NCI-H2107 treated with DMSO at 0.1 percent for 48 hours (cell line): Measurements from ENCODE around the gene TUBA4B.
A peak's percentile ranks its signal among the peaks of the same experiment; 100 is the strongest.
"Not testable (repeated sequence)": the region's sequence is repeated elsewhere in the genome, so short reads cannot be mapped to it uniquely, and the experiment has no call there.

Source experiments
- DNase-seq: peaks from one replicate; lab custom pipeline; 2025; ENCODE audit not compliant: unreplicated experiment; lab: John Stamatoyannopoulos, UW

The TUBA4B gene

GRCh38 chr2:219290381-219291171, 37.5 kb downstream of the TUBA4B start:
- DNase-seq = no peak

- no peak for DNase-seq
These were observed 38.4 kb downstream of the TUBA4B start for GRCh38 chr2:219291394-219291793.

GRCh38 chr2:219291910-219292490, 39.0 kb downstream of the TUBA4B start:
- DNase-seq = no peak

GRCh38 chr2:219292616-219293015, 39.6 kb downstream of the TUBA4B start:
- DNase-seq = no peak

GRCh38 chr2:219293736-219294231, 40.7 kb downstream of the TUBA4B start:
- no peak for DNase-seq

GRCh38 chr2:219294356-219295351, 41.6 kb downstream of the TUBA4B start:
- DNase-seq = peak; percentile 52

- no peak for DNase-seq
These were observed 43.1 kb downstream of the TUBA4B start for GRCh38 chr2:219296142-219296541.

GRCh38 chr2:219296631-219297391, 43.8 kb downstream of the TUBA4B start:
- no peak for DNase-seq

- DNase-seq = no peak
These were observed 44.9 kb downstream of the TUBA4B start for GRCh38 chr2:219297766-219298456.

GRCh38 chr2:219298759-219299371, 45.8 kb downstream of the TUBA4B start:
- peak; percentile 62 for DNase-seq

- DNase-seq = no peak
These were observed 46.3 kb downstream of the TUBA4B start for GRCh38 chr2:219299372-219299760.

- DNase-seq = no peak
These were observed 47.0 kb downstream of the TUBA4B start for GRCh38 chr2:219300022-219300421.

- no peak for DNase-seq
These were observed 49.4 kb downstream of the TUBA4B start for GRCh38 chr2:219302412-219302968.

GRCh38 chr2:219304223-219304622, 51.2 kb downstream of the TUBA4B start:
- no peak for DNase-seq

GRCh38 chr2:219306047-219306446, 53.0 kb downstream of the TUBA4B start:
- DNase-seq = no peak

GRCh38 chr2:219308142-219309101, 55.4 kb downstream of the TUBA4B start:
- no peak for DNase-seq

GRCh38 chr2:219309278-219309677, 56.2 kb downstream of the TUBA4B start, which contains the start of gene PTPRN:
PTPRN (minus strand) TSS chr2:219309401; CDS start chr2:219309332, 69 bp downstream.
- DNase-seq = no peak

GRCh38 chr2:219312683-219313263, 59.7 kb downstream of the TUBA4B start:
- not testable (repeated sequence) for DNase-seq
